ENCODE measurements around the gene ZNF335.

- TF ChIP-seq TAF1 (IDR thresholded peaks at IDR 0.05; ENCODE audit: low read depth), result no peak
- no peak for TF ChIP-seq EP300 (IDR thresholded peaks at IDR 0.05; ENCODE audit: borderline replicate concordance)
- TF ChIP-seq TEAD4 (IDR thresholded peaks at IDR 0.05), result no peak
- no peak for TF ChIP-seq MAX (IDR thresholded peaks at IDR 0.05)
- no peak for TF ChIP-seq REST (IDR thresholded peaks at IDR 0.05; ENCODE audit: low read depth)
- no peak for TF ChIP-seq CEBPB (IDR thresholded peaks at IDR 0.05)
- TF ChIP-seq RAD21 (IDR thresholded peaks at IDR 0.05; ENCODE audit: low read depth), result no peak
- TF ChIP-seq TCF12 (IDR thresholded peaks at IDR 0.05; ENCODE audit: low read depth), result no peak
- no peak for TF ChIP-seq CREB1 (IDR thresholded peaks at IDR 0.05; ENCODE audit: low read depth)
- TF ChIP-seq EGR1 (IDR thresholded peaks at IDR 0.05), result no peak
- TF ChIP-seq NFIC (IDR thresholded peaks at IDR 0.05), result no peak
Observed at GRCh38 chr20:45902199-45902701, 69.8 kb downstream of the ZNF335 start.

Measured in Ishikawa (cell line).